ENCODE data around the gene GP9. TPM values are rescaled to one million over a fixed set of nuclear protein-coding genes. Genes with fewer than 3 reads are reported as not detected.

The GP9 gene
- total and polyA plus RNA-seq, 2 donors (not counting 1 experiment from before 2014, with no cell fraction given): not detected

- Histone ChIP-seq H2AFZ (ENCODE audit: low read length) (no peak overlapping the region), H4K20me1 (ENCODE audit: control insufficient read depth, extremely low read depth, insufficient read depth, low read length) (no peaks in the 10 kb centered on the region), H3K27ac (ENCODE audit: insufficient read depth, low read length) (no peak overlapping the region), H3K4me3 (replicated peaks in 1 of 4; ENCODE audit: control extremely low read depth in 1 of 4, insufficient read depth in 1 of 4, low read depth in 3 of 4, low read length in 4 of 4) (no peak overlapping the region), H3K9ac (ENCODE audit: insufficient read depth, low read length) (no peak overlapping the region), H3K4me1 (ENCODE audit: control insufficient read depth, extremely low read depth, insufficient read depth, low read length) (no peaks in the 10 kb centered on the region), H3K36me3 (ENCODE audit: control insufficient read depth, insufficient read depth, low read length) (no peaks in the 10 kb centered on the region), H3K27me3 (ENCODE audit: control insufficient read depth, insufficient read depth, low read length) (peaks cover 9% of the 10 kb centered on the region), H3K79me2 (ENCODE audit: control insufficient read depth, insufficient read depth, low read length) (no peaks in the 10 kb centered on the region), H3K4me2 (ENCODE audit: extremely low read depth, insufficient read depth, low read length) (no peak overlapping the region), H3K9me3 (ENCODE audit: control insufficient read depth, insufficient read depth, low read depth, low read length) (no peaks in the 10 kb centered on the region)
- no peak for DNase-seq (ENCODE audit: low read depth in 2 of 2)
- no peak for TF ChIP-seq EZH2 (IDR thresholded peaks at IDR 0.05; ENCODE audit: low read length, missing control alignments)
- no peak for TF ChIP-seq CTCF (conservative IDR thresholded peaks at IDR 0.05 in 1 of 2, IDR thresholded peaks at IDR 0.05 in 1 of 2; ENCODE audit: low read depth in 1 of 2, low read length in 2 of 2)
These were observed 27.4 kb upstream of the GP9 start for GRCh38 chr3:129033151-129033550.

GRCh38 chr3:129033633-129034321 is 26.8 kb upstream of the GP9 start:
- DNase-seq (ENCODE audit: low read depth in 2 of 2): no peak
- Histone ChIP-seq H3K79me2 (ENCODE audit: control insufficient read depth, insufficient read depth, low read length) (no peaks in the 10 kb centered on the region), H4K20me1 (ENCODE audit: control insufficient read depth, extremely low read depth, insufficient read depth, low read length) (no peaks in the 10 kb centered on the region), H3K27ac (ENCODE audit: insufficient read depth, low read length) (no peak overlapping the region), H3K9me3 (ENCODE audit: control insufficient read depth, insufficient read depth, low read depth, low read length) (no peaks in the 10 kb centered on the region), H3K4me1 (ENCODE audit: control insufficient read depth, extremely low read depth, insufficient read depth, low read length) (no peaks in the 10 kb centered on the region), H3K9ac (ENCODE audit: insufficient read depth, low read length) (no peak overlapping the region), H3K27me3 (ENCODE audit: control insufficient read depth, insufficient read depth, low read length) (peaks cover 9% of the 10 kb centered on the region), H3K4me2 (ENCODE audit: extremely low read depth, insufficient read depth, low read length) (no peak overlapping the region), H2AFZ (ENCODE audit: low read length) (no peak overlapping the region), H3K4me3 (replicated peaks in 1 of 4; ENCODE audit: control extremely low read depth in 1 of 4, insufficient read depth in 1 of 4, low read depth in 3 of 4, low read length in 4 of 4) (no peak overlapping the region), H3K36me3 (ENCODE audit: control insufficient read depth, insufficient read depth, low read length) (no peaks in the 10 kb centered on the region)
- TF ChIP-seq EZH2 (IDR thresholded peaks at IDR 0.05; ENCODE audit: low read length, missing control alignments): no peak
- TF ChIP-seq CTCF (conservative IDR thresholded peaks at IDR 0.05 in 1 of 2, IDR thresholded peaks at IDR 0.05 in 1 of 2; ENCODE audit: low read depth in 1 of 2, low read length in 2 of 2): no peak

- H3K9me3 ChIP-seq (ENCODE audit: control insufficient read depth, insufficient read depth, low read depth, low read length): no peaks in the 10 kb centered on the region
- H3K4me1 ChIP-seq (ENCODE audit: control insufficient read depth, extremely low read depth, insufficient read depth, low read length): no peaks in the 10 kb centered on the region
- H3K9ac ChIP-seq (ENCODE audit: insufficient read depth, low read length): no peak overlapping the region
- no peak overlapping the region for H2AFZ ChIP-seq (ENCODE audit: low read length)
- no peaks in the 10 kb centered on the region for H3K36me3 ChIP-seq (ENCODE audit: control insufficient read depth, insufficient read depth, low read length)
- H3K27me3 ChIP-seq (ENCODE audit: control insufficient read depth, insufficient read depth, low read length): peaks cover 9% of the 10 kb centered on the region
- no peak for TF ChIP-seq EZH2 (IDR thresholded peaks at IDR 0.05; ENCODE audit: low read length, missing control alignments)
- no peak for TF ChIP-seq CTCF (conservative IDR thresholded peaks at IDR 0.05 in 1 of 2, IDR thresholded peaks at IDR 0.05 in 1 of 2; ENCODE audit: low read depth in 1 of 2, low read length in 2 of 2)
- H3K4me2 ChIP-seq (ENCODE audit: extremely low read depth, insufficient read depth, low read length): no peak overlapping the region
- no peaks in the 10 kb centered on the region for H3K79me2 ChIP-seq (ENCODE audit: control insufficient read depth, insufficient read depth, low read length)
- no peaks in the 10 kb centered on the region for H4K20me1 ChIP-seq (ENCODE audit: control insufficient read depth, extremely low read depth, insufficient read depth, low read length)
- H3K4me3 ChIP-seq (replicated peaks in 1 of 4; ENCODE audit: control extremely low read depth in 1 of 4, insufficient read depth in 1 of 4, low read depth in 3 of 4, low read length in 4 of 4): no peak overlapping the region
- no peak for DNase-seq (ENCODE audit: low read depth in 2 of 2)
- no peak overlapping the region for H3K27ac ChIP-seq (ENCODE audit: insufficient read depth, low read length)
These were observed 25.9 kb upstream of the GP9 start for GRCh38 chr3:129034642-129035041.

Data from fibroblast of lung (primary cell).